CD8-positive, alpha-beta memory T cell (primary cell): Measurements from ENCODE around the gene SAMD11. TPM values are rescaled to one million over a fixed set of nuclear protein-coding genes. Genes with fewer than 3 reads are reported as not detected.

Source experiments
- CTCF ChIA-PET: fragments of 350-600 bp; sonication (Branson Sonifier 250); formaldehyde crosslinking; loops from one replicate; lab custom pipeline; 2021; ENCODE audit warnings: antibody characterized with exemption; lab: Charles Lee
- POLR2A ChIA-PET: fragments of 350-600 bp; sonication (Branson Sonifier 250); formaldehyde crosslinking; loops from one replicate; lab custom pipeline; 2021; ENCODE audit warnings: antibody characterized with exemption; lab: Charles Lee
- DNase-seq, 5 donors: peaks; one replicate each; pipeline versions ENCODE4 v3.0.0 to v3.0.0-alpha.2; 2020 to 2022; ENCODE audit warnings: mixed read lengths in 1 of 5
- H3K27ac ChIP-seq: one replicate; pipeline ENCODE4 v1.7.0; 2013; ENCODE audit warnings: low read depth, mild to moderate bottlenecking, low read length, moderate library complexity
- H3K27me3 ChIP-seq: 2 replicates; pipeline ENCODE4 v1.7.0; 2013; ENCODE audit warnings: low read length, mild to moderate bottlenecking; ENCODE audit not compliant: insufficient read depth, poor library complexity, severe bottlenecking
- H3K36me3 ChIP-seq: 2 replicates; pipeline ENCODE4 v1.7.0; 2013; ENCODE audit warnings: mild to moderate bottlenecking, low read length, moderate library complexity; ENCODE audit not compliant: insufficient read depth
- H3K4me1 ChIP-seq: 2 replicates; pipeline ENCODE4 v1.7.0; 2013; ENCODE audit warnings: mild to moderate bottlenecking, low read length, moderate library complexity; ENCODE audit not compliant: insufficient read depth
- H3K4me3 ChIP-seq: 2 replicates; pipeline ENCODE4 v1.7.0; 2013; ENCODE audit warnings: mild to moderate bottlenecking, low read length
- H3K9me3 ChIP-seq: 2 replicates; pipeline ENCODE4 v1.7.0; 2013; ENCODE audit warnings: mild to moderate bottlenecking, low read length
- H3K27ac Mint-ChIP-seq, 8 donors: one replicate each; pipeline ENCODE4 v1.8.0; 2020 to 2021; ENCODE audit warnings: mixed read lengths in 8 of 8, mild to moderate bottlenecking in 6 of 8, inconsistent platforms in 3 of 8, moderate library complexity in 3 of 8
- H3K27me3 Mint-ChIP-seq, 2 donors: one replicate each; pipeline ENCODE4 v1.8.0; 2020 to 2021; ENCODE audit warnings: mixed read lengths in 2 of 2, mild to moderate bottlenecking in 1 of 2, moderate library complexity in 1 of 2
- H3K36me3 Mint-ChIP-seq, 3 donors: one replicate each; pipeline ENCODE4 v1.8.0; 2020 to 2021; ENCODE audit warnings: mixed read lengths in 3 of 3, inconsistent platforms in 1 of 3, mild to moderate bottlenecking in 1 of 3
- H3K4me1 Mint-ChIP-seq, 3 donors: one replicate each; pipeline ENCODE4 v1.8.0; 2020 to 2021; ENCODE audit warnings: mixed read lengths in 3 of 3, inconsistent platforms in 1 of 3, mild to moderate bottlenecking in 1 of 3
- H3K4me3 Mint-ChIP-seq, 7 donors: one replicate each; pipeline ENCODE4 v1.8.0; 2020 to 2021; ENCODE audit warnings: mixed read lengths in 7 of 7, mild to moderate bottlenecking in 6 of 7, moderate library complexity in 4 of 7, inconsistent platforms in 2 of 7
- H3K9me3 Mint-ChIP-seq, 5 donors: one replicate each; pipeline ENCODE4 v1.8.0; 2020 to 2022; ENCODE audit warnings: mixed read lengths in 5 of 5, mild to moderate bottlenecking in 3 of 5, moderate library complexity in 2 of 5, inconsistent platforms in 1 of 5
- polyA plus RNA-seq: library from polyadenylated mRNA; unstranded; fragments of 300-500 nt; fragmentation: Illumina TruSeq; gene quantifications from one replicate; pipeline ENCODE4 v1.2.3, GENCODE V29; 2021
- total RNA-seq, 2 experiments: library from RNA; stranded (reverse); gene quantifications; one replicate each; pipeline ENCODE4 v1.2.3, GENCODE V29; 2021

SAMD11 gene
- total and polyA plus RNA-seq, 3 experiments from 2014 or later, result 0.20 TPM; not detected in 2

DNA sequence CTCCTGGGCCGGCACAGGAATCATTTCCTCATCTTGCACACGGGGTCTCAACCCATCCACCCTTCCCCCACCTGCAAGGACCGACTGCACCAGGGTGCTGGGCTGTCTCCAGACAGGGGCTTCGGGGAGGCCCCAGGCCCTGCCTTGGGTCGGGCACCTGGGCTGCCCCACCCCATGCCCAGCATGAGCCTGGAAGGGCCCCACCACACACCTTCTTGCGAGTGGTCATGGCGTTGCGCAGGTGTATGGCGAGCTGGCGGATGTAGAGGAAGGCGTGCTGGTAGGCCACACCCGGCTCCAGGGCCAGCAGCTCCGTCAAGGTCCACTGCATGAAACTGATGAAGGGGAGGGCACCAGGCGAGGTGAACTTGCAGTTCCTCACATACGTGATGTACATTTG is 28.5 kb downstream of the SAMD11 start:
- H3K27me3 Mint-ChIP-seq, result no peaks in the 10 kb centered on the region
- H3K4me3 Mint-ChIP-seq, result no peak overlapping the region
- H3K9me3 Mint-ChIP-seq, result no peaks in the 10 kb centered on the region
- Histone ChIP-seq H3K9me3 (no peaks in the 10 kb centered on the region), H3K27ac (no peak overlapping the region), H3K36me3 (peaks cover 65% of the 10 kb centered on the region), H3K4me3 (no peak overlapping the region), H3K27me3 (no peaks in the 10 kb centered on the region), H3K4me1 (peaks cover 2% of the 10 kb centered on the region)
- peaks cover 14 to 93% (median 17%) of the 10 kb centered on the region in 3 donors for H3K36me3 Mint-ChIP-seq
- no peak overlapping the region for H3K27ac Mint-ChIP-seq
- POLR2A ChIA-PET, result no interaction called here
- DNase-seq, result no peak
- CTCF ChIA-PET, result interaction anchor here (1.1 kb wide), 1 partner anchor 11 kb away, joined by 4 read pairs; no protein-coding TSS in a partner anchor
- H3K4me1 Mint-ChIP-seq, result peaks cover 5 to 9% (median 5%) of the 10 kb centered on the region in 3 donors

GRCh38 chr1:952603-953002 is 28.9 kb downstream of the SAMD11 start:
- Histone ChIP-seq H3K27me3 (no peaks in the 10 kb centered on the region), H3K27ac (no peak overlapping the region), H3K4me3 (no peak overlapping the region), H3K9me3 (no peaks in the 10 kb centered on the region), H3K4me1 (peaks cover 6% of the 10 kb centered on the region), H3K36me3 (peaks cover 65% of the 10 kb centered on the region)
- ChIA-PET CTCF (interaction anchor here (1.1 kb wide), 1 partner anchor 11 kb away, joined by 4 read pairs; no protein-coding TSS in a partner anchor), POLR2A (no interaction called here)
- Mint-ChIP-seq H3K27ac (no peak overlapping the region), H3K27me3 (peaks cover 0 to under 1% of the 10 kb centered on the region in 2 donors), H3K36me3 (peaks cover 13 to 93% (median 19%) of the 10 kb centered on the region in 3 donors), H3K9me3 (no peaks in the 10 kb centered on the region), H3K4me1 (peaks cover 9 to 13% (median 9%) of the 10 kb centered on the region in 3 donors), H3K4me3 (no peak overlapping the region)
- no peak for DNase-seq

GRCh38 chr1:953524-954320 is 30.0 kb downstream of the SAMD11 start:
- no peak overlapping the region for H3K27ac Mint-ChIP-seq
- peaks cover 18 to 21% (median 18%) of the 10 kb centered on the region in 3 donors for H3K4me1 Mint-ChIP-seq
- CTCF ChIA-PET, result no interaction called here
- Histone ChIP-seq H3K9me3 (no peaks in the 10 kb centered on the region), H3K4me3 (no peak overlapping the region), H3K27ac (no peak overlapping the region), H3K27me3 (no peaks in the 10 kb centered on the region), H3K36me3 (peaks cover 65% of the 10 kb centered on the region), H3K4me1 (peaks cover 17% of the 10 kb centered on the region)
- POLR2A ChIA-PET, result interaction anchor here (1.3 kb wide), 1 partner anchor 12 kb away, joined by 8 read pairs; no protein-coding TSS in a partner anchor
- H3K27me3 Mint-ChIP-seq, result peaks cover 0 to 2% of the 10 kb centered on the region in 2 donors
- peaks cover 13 to 90% (median 20%) of the 10 kb centered on the region in 3 donors for H3K36me3 Mint-ChIP-seq
- H3K9me3 Mint-ChIP-seq, result no peaks in the 10 kb centered on the region
- H3K4me3 Mint-ChIP-seq, result peak overlapping the region in 1 of 7 donors; percentile 27
- no peak for DNase-seq

- Mint-ChIP-seq H3K27me3 (peaks cover 0 to 2% of the 10 kb centered on the region in 2 donors), H3K36me3 (peaks cover 13 to 79% (median 16%) of the 10 kb centered on the region in 3 donors), H3K27ac (peak overlapping the region in 1 of 8 donors; percentile 58), H3K4me3 (peak overlapping the region in 2 of 7 donors; percentile 23 to 45), H3K9me3 (no peaks in the 10 kb centered on the region), H3K4me1 (peaks cover 18 to 25% (median 18%) of the 10 kb centered on the region in 3 donors)
- no peak for DNase-seq
- ChIA-PET CTCF (no interaction called here), POLR2A (interaction anchor here (1.3 kb wide), 1 partner anchor 13 kb away, joined by 8 read pairs; no protein-coding TSS in a partner anchor)
- Histone ChIP-seq H3K4me1 (peaks cover 18% of the 10 kb centered on the region), H3K27ac (no peak overlapping the region), H3K27me3 (no peaks in the 10 kb centered on the region), H3K9me3 (no peaks in the 10 kb centered on the region), H3K36me3 (peaks cover 58% of the 10 kb centered on the region), H3K4me3 (no peak overlapping the region)
These were observed 31.2 kb downstream of the SAMD11 start for GRCh38 chr1:954927-955326.

DNA sequence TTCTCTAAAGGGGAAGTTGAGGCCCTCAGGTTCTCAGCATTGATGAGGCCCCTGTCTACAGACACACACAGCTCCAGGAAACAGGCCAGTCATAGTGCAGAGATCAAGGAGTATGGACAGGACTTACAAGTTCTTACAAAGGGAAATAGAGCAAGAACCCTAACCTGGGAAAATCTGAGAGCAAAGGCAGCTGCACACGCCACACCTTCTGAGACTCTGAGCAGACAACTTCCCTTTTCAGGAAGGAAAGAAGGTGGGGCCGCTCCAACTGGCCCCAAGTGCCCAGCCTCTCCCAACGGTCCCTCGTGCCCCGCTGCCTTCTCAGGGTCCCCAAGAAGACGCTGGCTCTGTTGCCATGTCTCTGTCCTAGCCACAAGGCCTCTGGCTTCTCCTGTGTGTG is 31.8 kb downstream of the SAMD11 start:
- Mint-ChIP-seq H3K4me1 (peaks cover 18 to 25% (median 18%) of the 10 kb centered on the region in 3 donors), H3K27me3 (peaks cover 0 to 2% of the 10 kb centered on the region in 2 donors), H3K27ac (no peak overlapping the region), H3K36me3 (peaks cover 11 to 74% (median 13%) of the 10 kb centered on the region in 3 donors), H3K4me3 (peak overlapping the region in 2 of 7 donors; percentile 23 to 45), H3K9me3 (no peaks in the 10 kb centered on the region)
- peaks cover 52% of the 10 kb centered on the region for H3K36me3 ChIP-seq
- ChIA-PET POLR2A (interaction anchor here (1.3 kb wide), 1 partner anchor 14 kb away, joined by 8 read pairs; no protein-coding TSS in a partner anchor), CTCF (no interaction called here)
- no peak for DNase-seq
- no peak overlapping the region for H3K27ac ChIP-seq
- no peak overlapping the region for H3K4me3 ChIP-seq
- H3K4me1 ChIP-seq, result peaks cover 21% of the 10 kb centered on the region
- no peaks in the 10 kb centered on the region for H3K9me3 ChIP-seq
- H3K27me3 ChIP-seq, result no peaks in the 10 kb centered on the region

GRCh38 chr1:956636-957035 is 32.9 kb downstream of the SAMD11 start:
- Histone ChIP-seq H3K27me3 (no peaks in the 10 kb centered on the region), H3K4me1 (peaks cover 26% of the 10 kb centered on the region), H3K9me3 (no peaks in the 10 kb centered on the region), H3K4me3 (no peak overlapping the region), H3K27ac (no peak overlapping the region), H3K36me3 (peaks cover 42% of the 10 kb centered on the region)
- DNase-seq, result no peak
- H3K4me3 Mint-ChIP-seq, result peak overlapping the region in 1 of 7 donors; percentile 11
- H3K4me1 Mint-ChIP-seq, result peaks cover 18 to 25% (median 18%) of the 10 kb centered on the region in 3 donors
- H3K9me3 Mint-ChIP-seq, result no peaks in the 10 kb centered on the region
- H3K27ac Mint-ChIP-seq, result no peak overlapping the region
- H3K36me3 Mint-ChIP-seq, result peaks cover 5 to 63% (median 9%) of the 10 kb centered on the region in 3 donors
- ChIA-PET CTCF (no interaction called here), POLR2A (no interaction called here)
- peaks cover 0 to 2% of the 10 kb centered on the region in 2 donors for H3K27me3 Mint-ChIP-seq

GRCh38 chr1:958823-959730 is 35.4 kb downstream of the SAMD11 start, which contains the start of gene NOC2L:
Gene NOC2L, minus strand, starts transcription at chr1:959256. Its CDS starts 16 bp downstream, at chr1:959240.
- Mint-ChIP-seq H3K4me3 (peak within 1 kb of the TSS; percentile 88 to 94 (median 90)), H3K4me1 (peaks cover 18 to 29% (median 21%) of the 10 kb centered on the region in 3 donors), H3K27ac (peak within 1 kb of the TSS; percentile 64 to 95 (median 86)), H3K36me3 (peaks cover 5 to 50% (median 9%) of the 10 kb centered on the region in 3 donors), H3K27me3 (peaks cover 0 to 2% of the 10 kb centered on the region in 2 donors), H3K9me3 (no peaks in the 10 kb centered on the region)
- Histone ChIP-seq H3K4me3 (peak within 1 kb of the TSS; percentile 99), H3K27me3 (no peaks in the 10 kb centered on the region), H3K36me3 (peaks cover 27% of the 10 kb centered on the region), H3K4me1 (peaks cover 28% of the 10 kb centered on the region), H3K27ac (peak within 1 kb of the TSS; percentile 89), H3K9me3 (no peaks in the 10 kb centered on the region)
- CTCF ChIA-PET, result interaction anchor here (0.6 to 1.3 kb wide), 2 partner anchors 15 to 54 kb away, joined by 3 to 5 read pairs; no protein-coding TSS in a partner anchor
- POLR2A ChIA-PET, result interaction anchor here (0.6 to 1.1 kb wide), 5 partner anchors 11 to 467 kb away, joined by 3 to 6 read pairs (median 3); no protein-coding TSS in a partner anchor
- DNase-seq, result peak; percentile 88 to 95 (median 91)
